D721Med (cell line): ENCODE data around the gene CCDC192.

Experiments
- DNase-seq: peaks from one replicate; pipeline ENCODE4 v3.0.0; 2011; ENCODE audit warnings: low spot score; ENCODE audit not compliant: insufficient read length
- FAIRE-seq: peaks from 2 replicates; lab custom pipeline; 2011; peaks lifted over from hg19 to GRCh38; lab: Jason Lieb, UNC
- CTCF ChIP-seq: IDR thresholded peaks from 2 replicates; pipeline ENCODE4 v1.5.1; 2012; ENCODE audit warnings: mild to moderate bottlenecking, control low read depth; ENCODE audit not compliant: insufficient read depth; ENCODE audit errors: missing control alignments

Gene CCDC192

GRCh38 chr5:127969002-127969401 is 265.8 kb downstream of the CCDC192 start:
- FAIRE-seq, result peak; percentile 6
- DNase-seq, result no peak
- no peak for TF ChIP-seq CTCF

GRCh38 chr5:127969651-127970050 is 266.5 kb downstream of the CCDC192 start:
- TF ChIP-seq CTCF, result no peak
- FAIRE-seq (no peak), DNase-seq (no peak)

DNA sequence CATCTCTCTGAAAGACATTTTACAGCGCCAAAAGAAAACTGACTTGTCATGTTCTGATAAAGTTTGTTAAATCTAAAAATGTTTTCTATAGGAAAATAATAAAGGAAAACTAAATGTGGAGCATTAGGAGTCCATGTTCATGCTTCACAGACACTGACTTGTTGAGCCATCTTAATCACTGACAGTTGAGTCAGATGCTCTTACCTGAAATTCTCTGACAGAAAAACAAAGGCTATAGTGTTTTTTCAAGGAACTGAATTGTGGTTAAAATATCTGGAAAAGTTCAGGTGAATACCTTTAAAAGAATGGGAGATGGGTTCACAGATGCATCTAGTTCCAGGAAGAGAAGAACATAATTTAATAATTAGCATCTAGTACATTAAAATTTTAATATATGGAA is 266.9 kb downstream of the CCDC192 start:
- DNase-seq (no peak), FAIRE-seq (no peak)

DNA sequence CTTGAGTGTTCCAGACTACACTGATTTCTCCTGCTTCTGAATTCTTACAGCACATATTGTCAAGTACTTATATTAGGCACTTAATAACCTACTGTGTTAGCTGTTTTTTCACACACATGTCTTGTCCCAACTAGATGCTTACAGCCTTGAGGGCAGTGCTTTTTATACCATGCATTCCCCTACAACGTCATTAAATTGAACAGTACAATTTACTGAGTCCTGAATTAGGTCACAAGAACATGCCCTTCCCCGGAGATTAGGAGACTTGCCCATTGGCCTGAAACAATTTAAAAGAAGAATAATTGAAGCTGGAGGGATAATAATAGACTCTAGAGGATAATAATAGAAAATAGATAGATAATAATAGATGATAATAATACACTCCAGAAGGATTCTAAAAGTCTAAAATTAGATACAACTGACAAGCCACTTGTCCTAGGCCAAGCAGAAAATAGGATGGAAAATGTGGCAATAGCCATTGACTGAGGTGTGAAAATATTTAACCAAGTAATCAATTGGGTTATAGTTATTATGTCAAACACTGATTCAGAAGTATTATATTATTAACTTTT is 267.7 kb downstream of the CCDC192 start:
- no peak for TF ChIP-seq CTCF
- FAIRE-seq, result no peak
- DNase-seq, result no peak

More for the DNA sequence above, 266.9 kb downstream of the CCDC192 start:
- no peak for TF ChIP-seq CTCF

DNA sequence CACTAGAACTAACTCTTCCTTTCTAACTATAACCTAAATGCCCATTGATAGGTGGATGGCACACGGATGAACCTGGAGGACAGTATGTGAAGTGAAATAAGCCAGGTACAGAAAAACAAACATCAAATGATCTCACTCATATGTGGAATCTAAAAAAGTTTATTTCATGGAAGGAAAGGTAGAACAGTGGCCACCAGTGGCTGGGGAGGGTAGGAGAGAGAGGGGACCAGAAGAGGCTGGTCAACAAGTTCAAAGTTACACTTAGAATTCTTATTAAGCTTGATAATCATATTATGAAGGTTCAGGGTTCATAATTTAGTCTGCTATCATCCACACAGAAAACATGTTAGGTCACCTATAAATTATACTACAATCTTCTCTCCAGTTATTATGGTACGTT is 272.8 kb downstream of the CCDC192 start:
- TF ChIP-seq CTCF, result no peak
- FAIRE-seq, result no peak
- DNase-seq, result no peak

DNA sequence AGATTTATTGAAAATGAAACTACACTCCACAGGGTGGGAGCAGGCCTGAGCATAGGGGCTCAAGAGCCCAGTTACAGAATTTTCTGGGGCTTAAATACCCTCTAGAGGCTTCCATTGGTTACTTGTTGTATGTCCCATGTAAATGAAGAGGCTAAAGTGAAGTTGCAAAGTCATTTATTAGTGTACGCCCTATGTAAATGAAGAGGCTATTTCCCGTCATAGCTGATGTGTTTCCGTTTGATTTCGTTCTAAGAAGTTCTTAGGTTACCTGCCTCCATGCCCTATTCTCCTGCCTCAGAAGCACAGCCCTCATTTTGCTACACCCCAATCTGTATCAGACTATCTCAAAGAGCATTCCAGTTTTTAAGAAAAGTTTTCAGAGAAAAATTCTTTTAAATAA is 273.3 kb downstream of the CCDC192 start:
- FAIRE-seq (no peak), DNase-seq (no peak)
- TF ChIP-seq CTCF, result no peak

GRCh38 chr5:127976991-127977717 is 274.0 kb downstream of the CCDC192 start:
- TF ChIP-seq CTCF, result no peak
- FAIRE-seq, result peak; percentile 58

More at GRCh38 chr5:127976991-127977717, 274.0 kb downstream of the CCDC192 start:
- no peak for DNase-seq
